IgD-negative memory B cell (primary cell): ENCODE data around the gene PPEF1. TPM values are rescaled to one million over a fixed set of nuclear protein-coding genes. Genes with fewer than 3 reads are reported as not detected.
"Not testable (repeated sequence)": the region's sequence is repeated elsewhere in the genome, so short reads cannot be mapped to it uniquely, and the experiment has no call there.

ENCODE experiments used
- H3K27ac Mint-ChIP-seq, 3 donors: one replicate each; pipeline ENCODE4 v1.8.0; 2020 to 2022; ENCODE audit warnings: mild to moderate bottlenecking in 3 of 3, mixed read lengths in 3 of 3, moderate library complexity in 1 of 3
- H3K27me3 Mint-ChIP-seq: one replicate; pipeline ENCODE4 v1.8.0; 2021; ENCODE audit warnings: mixed read lengths
- H3K36me3 Mint-ChIP-seq: one replicate; pipeline ENCODE4 v1.8.0; 2020; ENCODE audit warnings: mild to moderate bottlenecking, mixed read lengths
- H3K4me1 Mint-ChIP-seq, 3 donors: one replicate each; pipeline ENCODE4 v1.8.0; 2020 to 2022; ENCODE audit warnings: mixed read lengths in 3 of 3, mild to moderate bottlenecking in 1 of 3
- H3K4me3 Mint-ChIP-seq, 4 donors: one replicate each; pipeline ENCODE4 v1.8.0; 2020 to 2022; ENCODE audit warnings: mild to moderate bottlenecking in 4 of 4, mixed read lengths in 4 of 4, moderate library complexity in 3 of 4
- H3K9me3 Mint-ChIP-seq, 3 donors: one replicate each; pipeline ENCODE4 v1.8.0; 2020 to 2021; ENCODE audit warnings: mixed read lengths in 3 of 3, mild to moderate bottlenecking in 1 of 3
- polyA plus RNA-seq: library from polyadenylated mRNA; unstranded; fragments of 300-500 nt; fragmentation: Illumina TruSeq; gene quantifications from one replicate; pipeline ENCODE4 v1.2.3, GENCODE V29; 2021

Gene PPEF1
- polyA plus RNA-seq, 1 donor from 2014 or later: not detected

DNA sequence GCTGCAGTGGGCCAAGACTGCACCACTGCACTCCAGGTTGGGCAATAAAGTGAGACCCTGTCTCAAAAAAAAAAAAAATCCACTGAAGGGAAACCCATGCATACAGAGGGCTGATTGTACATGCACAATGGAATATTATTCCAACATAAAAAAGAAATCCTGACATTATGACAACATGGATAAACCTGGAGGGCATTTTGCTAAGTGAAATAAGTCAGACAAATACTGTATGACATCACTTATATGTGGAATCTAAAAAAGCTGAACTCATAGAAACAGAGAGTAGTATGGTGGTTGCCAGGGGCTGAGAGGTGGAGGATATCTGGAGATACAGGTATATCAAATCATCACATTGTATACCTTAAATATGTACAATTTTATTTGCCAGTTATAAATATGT, 102.2 kb downstream of the PPEF1 start:
- Mint-ChIP-seq H3K36me3 (no peaks in the 10 kb centered on the region), H3K9me3 (peaks cover 0 to 3% (median 0%) of the 10 kb centered on the region in 3 donors), H3K27ac (no peak overlapping the region), H3K4me3 (no peak overlapping the region), H3K4me1 (no peaks in the 10 kb centered on the region), H3K27me3 (no peaks in the 10 kb centered on the region)

DNA sequence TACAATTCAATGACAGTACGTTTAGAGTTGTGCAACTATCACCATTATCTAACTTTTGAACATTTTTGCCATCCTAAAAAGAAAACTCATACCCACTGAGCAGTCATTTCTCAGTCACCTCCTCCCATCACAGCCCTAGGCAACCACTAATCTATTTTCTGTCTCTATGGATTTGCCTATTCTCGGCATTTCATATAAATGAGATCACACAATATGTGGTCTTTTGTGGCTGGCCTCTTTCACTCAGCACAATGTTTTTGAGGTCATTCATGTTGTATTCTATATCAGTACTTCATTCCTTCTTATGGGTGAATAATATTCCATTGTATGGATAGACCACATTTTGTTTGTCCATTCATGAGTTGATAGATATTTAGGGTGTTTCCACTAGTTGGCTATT, 103.0 kb downstream of the PPEF1 start:
- H3K27ac Mint-ChIP-seq: no peak overlapping the region
- H3K4me3 Mint-ChIP-seq: no peak overlapping the region
- H3K9me3 Mint-ChIP-seq: peaks cover 0 to 3% (median 2%) of the 10 kb centered on the region in 3 donors
- no peaks in the 10 kb centered on the region for H3K36me3 Mint-ChIP-seq
- no peaks in the 10 kb centered on the region for H3K4me1 Mint-ChIP-seq
- no peaks in the 10 kb centered on the region for H3K27me3 Mint-ChIP-seq

DNA sequence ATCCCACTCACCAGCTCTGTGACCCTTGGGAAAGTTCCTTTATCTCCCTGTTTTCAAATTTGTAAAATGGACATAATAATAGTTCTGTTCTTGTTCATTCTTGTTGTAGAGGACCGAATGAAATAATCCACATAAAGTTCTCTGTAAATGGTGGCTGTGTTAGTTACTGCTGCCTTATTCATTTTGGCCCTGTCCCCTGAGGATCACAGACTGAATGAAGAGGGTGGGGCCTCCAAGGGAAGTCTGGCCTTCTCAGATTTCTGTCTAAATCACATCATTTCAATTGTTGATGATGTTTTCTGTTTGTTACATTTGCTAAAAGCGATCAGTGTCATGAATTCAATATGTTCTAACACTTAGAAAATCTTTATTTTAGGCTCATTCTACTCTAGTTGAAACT, 117.9 kb downstream of the PPEF1 start:
- Mint-ChIP-seq H3K36me3 (peaks cover 1% of the 10 kb centered on the region), H3K9me3 (peaks cover 0 to 3% (median 2%) of the 10 kb centered on the region in 3 donors), H3K27ac (no peak overlapping the region), H3K27me3 (no peaks in the 10 kb centered on the region), H3K4me3 (no peak overlapping the region), H3K4me1 (peaks cover 0 to 2% (median 0%) of the 10 kb centered on the region in 3 donors)

DNA sequence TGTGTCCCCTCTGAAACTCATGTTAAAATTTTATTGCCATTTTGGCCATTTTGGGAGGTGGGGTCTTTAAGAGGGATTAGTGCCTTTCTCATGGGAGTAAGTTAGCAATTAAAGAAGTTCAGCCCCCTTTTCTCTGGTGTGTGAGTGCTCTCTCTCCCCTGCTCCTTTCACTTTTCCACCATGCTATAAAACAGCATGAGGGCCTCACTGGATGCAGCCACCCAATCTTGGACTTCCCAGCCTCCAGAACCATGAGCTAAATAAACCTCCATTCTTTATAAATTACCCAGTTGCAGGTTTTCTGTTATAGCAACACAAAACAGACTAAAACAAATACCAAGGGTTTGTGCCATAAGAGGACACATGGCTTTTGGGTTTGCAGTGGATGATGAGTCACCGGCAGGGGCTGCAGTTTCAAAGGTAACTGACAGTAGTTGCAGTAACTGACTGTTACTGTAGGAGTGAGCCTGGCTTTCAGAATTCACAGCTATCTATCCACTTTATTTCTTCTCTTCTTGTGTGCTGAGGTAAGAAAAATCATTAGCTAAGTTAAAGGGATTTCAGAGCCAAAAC, 121.5 kb downstream of the PPEF1 start:
- H3K27ac Mint-ChIP-seq: no peak overlapping the region
- peaks cover 1% of the 10 kb centered on the region for H3K36me3 Mint-ChIP-seq
- peaks cover 0 to 3% (median 3%) of the 10 kb centered on the region in 3 donors for H3K9me3 Mint-ChIP-seq
- no peaks in the 10 kb centered on the region for H3K27me3 Mint-ChIP-seq
- H3K4me3 Mint-ChIP-seq: no peak overlapping the region
- peaks cover 0 to 2% (median 0%) of the 10 kb centered on the region in 3 donors for H3K4me1 Mint-ChIP-seq

DNA sequence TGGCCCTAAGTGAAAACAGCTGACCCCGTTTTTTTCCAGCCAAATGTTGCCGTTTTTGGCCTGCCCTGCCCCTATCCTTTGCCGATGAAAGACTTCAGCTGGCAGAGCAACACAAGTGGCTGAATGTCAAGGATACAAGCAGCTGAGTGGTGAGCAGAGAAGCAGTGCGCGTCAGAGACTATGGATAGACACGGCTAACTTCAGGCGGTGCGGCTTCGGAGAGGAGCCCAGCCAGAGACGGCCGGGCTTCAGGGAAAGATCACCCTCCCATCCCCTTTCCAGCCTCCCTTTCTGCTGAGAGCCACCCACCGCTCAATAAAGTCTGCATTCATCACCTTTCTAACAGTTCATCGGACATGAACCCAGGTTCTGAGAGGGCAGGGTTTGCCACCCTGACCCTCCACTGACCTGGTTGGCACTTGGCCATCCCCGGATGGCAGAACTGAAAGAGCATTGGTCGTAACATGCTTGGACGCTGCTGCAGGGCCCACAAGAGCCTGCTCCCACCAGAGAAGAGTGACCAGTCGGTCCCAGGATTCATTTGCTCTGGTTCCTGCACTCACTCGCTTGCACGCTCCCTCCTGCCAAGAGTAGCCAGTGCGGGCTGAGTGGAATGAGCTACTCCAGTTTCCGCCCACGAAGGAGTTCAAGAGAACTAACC, 125.8 kb downstream of the PPEF1 start:
- Mint-ChIP-seq H3K27me3 (no peaks in the 10 kb centered on the region), H3K4me3 (no peak overlapping the region), H3K36me3 (no peaks in the 10 kb centered on the region), H3K27ac (no peak overlapping the region), H3K4me1 (peaks cover 0 to 1% (median 0%) of the 10 kb centered on the region in 3 donors), H3K9me3 (peaks cover 0 to 3% (median 3%) of the 10 kb centered on the region in 3 donors)

DNA sequence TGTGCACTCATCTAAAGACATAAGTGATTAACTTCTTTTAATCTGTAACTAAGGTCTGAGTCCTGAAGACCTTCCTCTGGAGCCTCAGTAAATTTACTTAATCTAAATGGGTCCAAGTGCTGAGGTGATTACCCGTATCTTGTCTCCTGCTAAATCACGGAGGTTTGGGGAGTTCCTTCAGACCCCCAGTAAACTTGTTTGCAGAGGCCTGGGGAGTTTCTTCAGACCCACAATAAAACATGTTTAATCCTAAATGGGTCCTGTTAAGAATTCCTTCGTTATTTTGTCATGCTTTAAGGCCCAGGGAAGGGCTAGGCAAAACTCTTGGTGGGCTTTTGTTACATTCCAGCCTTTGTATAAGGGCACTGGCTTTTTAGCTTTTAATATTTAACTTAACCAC, 140.5 kb downstream of the PPEF1 start:
- not testable (repeated sequence) for H3K27me3 Mint-ChIP-seq, H3K36me3 Mint-ChIP-seq, H3K27ac Mint-ChIP-seq, H3K4me3 Mint-ChIP-seq, H3K9me3 Mint-ChIP-seq, H3K4me1 Mint-ChIP-seq

DNA sequence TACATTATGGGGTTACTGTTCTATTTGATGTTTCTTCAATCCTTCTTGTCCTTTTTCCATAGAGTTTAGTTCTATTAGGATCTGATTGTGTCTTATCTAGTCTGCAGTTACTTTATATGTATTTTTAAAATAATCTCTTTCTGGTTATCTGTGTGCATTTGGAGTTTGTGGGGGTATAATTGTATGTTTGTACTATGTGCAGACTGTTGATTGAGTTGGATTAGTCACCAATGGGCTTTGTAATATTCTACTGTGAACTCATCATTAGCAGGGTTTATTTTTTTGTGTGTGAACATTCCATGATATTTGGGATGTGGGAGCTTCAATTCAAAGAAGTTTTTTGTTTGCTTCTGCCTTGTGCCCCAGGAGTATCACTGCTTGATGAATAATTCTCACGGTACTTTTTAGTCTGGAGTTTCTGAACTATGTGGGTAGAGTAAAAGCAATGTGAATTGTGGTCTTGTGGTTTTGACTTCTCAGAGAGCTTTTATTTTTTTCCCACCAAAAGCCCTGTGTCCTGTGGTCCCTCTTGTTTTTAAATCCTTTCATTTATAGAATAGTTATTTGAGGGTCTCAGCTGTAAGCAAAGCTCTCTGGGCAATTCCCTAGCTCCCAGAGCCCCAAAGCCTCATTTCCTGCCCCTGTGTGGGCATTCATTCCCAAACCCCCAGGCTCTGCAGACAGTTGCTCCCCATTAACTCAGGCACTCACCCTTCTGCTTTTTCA, 148.6 kb downstream of the PPEF1 start:
- no peaks in the 10 kb centered on the region for H3K36me3 Mint-ChIP-seq
- H3K4me3 Mint-ChIP-seq: no peak overlapping the region
- no peak overlapping the region for H3K27ac Mint-ChIP-seq
- H3K27me3 Mint-ChIP-seq: no peaks in the 10 kb centered on the region
- peaks cover 0 to 13% (median 2%) of the 10 kb centered on the region in 3 donors for H3K9me3 Mint-ChIP-seq
- H3K4me1 Mint-ChIP-seq: peaks cover 0 to 15% (median 8%) of the 10 kb centered on the region in 3 donors

DNA sequence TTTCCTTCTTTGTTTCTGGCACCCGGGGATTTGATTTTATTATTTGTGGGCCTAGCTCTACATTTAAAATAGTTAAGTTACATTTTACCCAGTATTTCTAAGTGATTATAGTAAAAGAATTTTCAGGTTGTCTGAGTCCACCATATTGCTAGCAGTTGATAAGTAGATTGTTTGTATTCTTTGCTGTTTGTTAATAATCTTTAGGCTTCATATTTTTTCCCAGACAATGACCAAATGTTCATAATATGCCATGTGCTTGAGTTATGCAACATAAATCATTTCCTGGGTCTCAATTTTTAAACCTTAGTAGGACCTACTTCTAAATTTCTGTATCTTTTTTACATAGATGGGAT, 149.2 kb downstream of the PPEF1 start:
- Mint-ChIP-seq H3K27ac (no peak overlapping the region), H3K4me1 (peaks cover 0 to 15% (median 8%) of the 10 kb centered on the region in 3 donors), H3K36me3 (no peaks in the 10 kb centered on the region), H3K9me3 (peaks cover 0 to 10% (median 2%) of the 10 kb centered on the region in 3 donors), H3K4me3 (no peak overlapping the region), H3K27me3 (peaks cover 3% of the 10 kb centered on the region)

DNA sequence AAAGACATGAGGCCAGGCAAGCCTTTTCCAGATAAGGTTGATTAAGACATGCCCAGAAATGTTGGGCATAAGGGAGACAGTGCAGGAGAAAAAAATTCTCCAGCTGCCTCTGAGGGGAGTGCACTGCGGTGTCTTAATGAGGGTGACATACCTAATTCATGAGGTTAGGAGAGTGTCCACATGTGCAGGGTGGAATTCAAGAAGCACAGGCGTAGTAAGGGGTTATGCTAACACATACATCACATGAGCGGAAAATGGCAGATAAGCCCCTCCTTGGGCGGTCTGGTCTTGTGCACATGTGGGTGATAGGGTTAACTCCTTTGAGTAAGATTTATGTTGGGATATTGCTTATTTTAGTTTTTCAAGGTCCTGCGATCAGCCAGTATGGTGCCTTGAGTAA, 154.1 kb downstream of the PPEF1 start:
- no peak overlapping the region for H3K27ac Mint-ChIP-seq
- no peaks in the 10 kb centered on the region for H3K36me3 Mint-ChIP-seq
- H3K4me3 Mint-ChIP-seq: no peak overlapping the region
- H3K4me1 Mint-ChIP-seq: peaks cover 0 to 2% (median under 1%) of the 10 kb centered on the region in 3 donors
- H3K27me3 Mint-ChIP-seq: peaks cover 3% of the 10 kb centered on the region
- peaks cover 0 to 10% (median 2%) of the 10 kb centered on the region in 3 donors for H3K9me3 Mint-ChIP-seq

DNA sequence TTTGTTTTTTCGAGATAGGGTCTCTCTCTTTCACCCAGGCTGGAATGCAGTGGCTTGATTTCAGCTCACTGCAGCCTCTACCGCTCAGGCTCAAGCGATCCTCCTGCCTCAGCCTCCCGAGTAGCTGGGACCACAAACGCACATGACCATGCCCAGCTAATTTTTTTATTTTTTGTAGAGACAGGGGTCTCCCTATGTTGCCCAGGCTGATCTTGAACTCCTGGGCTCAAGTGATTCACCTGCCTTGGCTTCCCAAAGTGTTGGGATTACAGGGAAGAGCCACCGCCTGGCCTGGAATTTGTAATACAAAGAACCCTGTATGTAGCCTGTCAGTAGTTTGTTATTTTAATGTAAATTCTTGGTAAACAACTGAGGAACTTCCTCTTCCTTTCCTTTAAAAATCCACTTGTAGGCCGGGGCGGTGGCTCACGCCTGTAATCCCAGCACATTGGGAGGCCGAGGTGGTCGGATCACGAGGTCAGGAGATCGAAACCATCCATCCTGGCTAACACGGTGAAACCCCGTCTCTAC, 157.0 kb downstream of the PPEF1 start:
- Mint-ChIP-seq H3K27ac (no peak overlapping the region), H3K4me3 (no peak overlapping the region), H3K27me3 (peaks cover 3% of the 10 kb centered on the region), H3K36me3 (no peaks in the 10 kb centered on the region), H3K9me3 (no peaks in the 10 kb centered on the region), H3K4me1 (no peaks in the 10 kb centered on the region)

DNA sequence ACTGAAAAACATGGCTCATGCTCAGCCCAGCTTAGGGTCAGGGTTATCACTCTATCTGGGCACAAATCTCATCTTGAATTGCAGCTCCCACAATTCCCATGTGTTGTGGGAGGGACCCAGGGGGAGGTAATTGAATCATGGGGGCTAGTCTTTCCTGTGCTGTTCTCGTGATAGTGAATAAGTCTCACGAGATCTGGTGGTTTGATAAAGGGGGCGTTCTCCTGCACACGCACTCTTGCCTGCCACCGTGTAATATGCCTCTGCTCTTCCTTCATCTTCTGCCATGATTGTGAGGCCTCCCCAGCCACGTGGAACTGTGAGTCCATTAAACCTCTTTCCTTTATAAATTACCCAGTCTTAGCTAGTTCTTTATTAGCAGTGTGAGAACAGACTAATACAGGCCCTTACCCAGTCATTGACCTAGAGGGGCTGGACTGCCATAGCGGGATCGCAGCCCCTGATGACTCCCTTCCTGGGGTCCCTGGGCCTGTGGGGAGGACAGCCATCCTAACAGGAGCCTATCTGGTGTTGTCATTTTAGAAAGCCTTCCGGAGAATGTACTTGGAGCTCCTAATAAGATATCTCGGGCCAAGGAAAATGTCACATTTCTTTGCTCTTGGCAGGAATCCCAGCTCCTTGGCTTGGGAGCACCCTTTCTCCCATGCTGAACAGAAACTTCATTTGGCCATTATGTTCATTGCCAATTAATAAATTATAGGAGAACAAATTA, 163.9 kb downstream of the PPEF1 start:
- no peak overlapping the region for H3K4me3 Mint-ChIP-seq
- peaks cover 1% of the 10 kb centered on the region for H3K27me3 Mint-ChIP-seq
- no peaks in the 10 kb centered on the region for H3K4me1 Mint-ChIP-seq
- no peak overlapping the region for H3K27ac Mint-ChIP-seq
- H3K36me3 Mint-ChIP-seq: no peaks in the 10 kb centered on the region
- H3K9me3 Mint-ChIP-seq: no peaks in the 10 kb centered on the region

DNA sequence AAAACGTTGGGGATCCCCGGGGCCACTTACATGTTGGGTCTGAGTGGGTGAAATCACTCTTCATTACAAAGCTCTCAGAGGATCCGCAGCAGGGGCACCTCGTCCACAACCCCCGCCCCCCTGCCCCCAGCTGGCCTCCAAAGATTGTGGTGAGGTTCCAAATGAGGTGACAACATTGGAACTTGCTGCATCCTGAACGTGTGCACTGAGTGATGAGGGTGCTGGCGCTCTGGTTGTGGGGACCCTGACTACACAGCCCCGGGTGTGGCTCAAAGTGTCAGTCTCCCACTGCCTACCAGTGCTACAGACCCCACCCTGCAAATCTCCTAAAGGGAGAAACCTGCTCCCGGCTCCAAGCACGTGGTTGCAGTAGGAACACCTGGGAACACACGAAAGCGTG, 164.5 kb downstream of the PPEF1 start:
- Mint-ChIP-seq H3K4me1 (no peaks in the 10 kb centered on the region), H3K27me3 (peaks cover 4% of the 10 kb centered on the region), H3K9me3 (no peaks in the 10 kb centered on the region), H3K36me3 (no peaks in the 10 kb centered on the region), H3K27ac (no peak overlapping the region), H3K4me3 (no peak overlapping the region)

DNA sequence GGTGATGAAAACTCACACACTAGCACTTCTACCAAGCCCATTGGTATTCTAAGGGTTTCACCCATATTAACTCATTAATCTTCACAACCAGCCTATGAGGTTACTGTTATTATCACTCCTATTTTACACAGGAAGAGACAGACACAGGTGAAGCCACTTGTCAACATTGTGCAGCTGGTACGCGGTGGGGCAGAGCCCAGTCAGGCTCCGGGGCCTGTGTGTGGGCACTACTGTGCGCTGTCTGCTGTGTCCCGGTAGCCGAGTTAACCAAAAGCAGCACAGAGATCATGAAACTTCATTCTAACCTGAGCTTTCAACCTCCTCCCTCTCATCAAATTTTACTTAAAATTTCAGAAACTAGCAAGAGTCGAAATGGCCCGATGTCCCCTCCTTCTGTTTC, 165.2 kb downstream of the PPEF1 start:
- H3K27ac Mint-ChIP-seq: no peak overlapping the region
- H3K4me1 Mint-ChIP-seq: no peaks in the 10 kb centered on the region
- H3K4me3 Mint-ChIP-seq: no peak overlapping the region
- peaks cover 5% of the 10 kb centered on the region for H3K27me3 Mint-ChIP-seq
- no peaks in the 10 kb centered on the region for H3K9me3 Mint-ChIP-seq
- H3K36me3 Mint-ChIP-seq: no peaks in the 10 kb centered on the region

DNA sequence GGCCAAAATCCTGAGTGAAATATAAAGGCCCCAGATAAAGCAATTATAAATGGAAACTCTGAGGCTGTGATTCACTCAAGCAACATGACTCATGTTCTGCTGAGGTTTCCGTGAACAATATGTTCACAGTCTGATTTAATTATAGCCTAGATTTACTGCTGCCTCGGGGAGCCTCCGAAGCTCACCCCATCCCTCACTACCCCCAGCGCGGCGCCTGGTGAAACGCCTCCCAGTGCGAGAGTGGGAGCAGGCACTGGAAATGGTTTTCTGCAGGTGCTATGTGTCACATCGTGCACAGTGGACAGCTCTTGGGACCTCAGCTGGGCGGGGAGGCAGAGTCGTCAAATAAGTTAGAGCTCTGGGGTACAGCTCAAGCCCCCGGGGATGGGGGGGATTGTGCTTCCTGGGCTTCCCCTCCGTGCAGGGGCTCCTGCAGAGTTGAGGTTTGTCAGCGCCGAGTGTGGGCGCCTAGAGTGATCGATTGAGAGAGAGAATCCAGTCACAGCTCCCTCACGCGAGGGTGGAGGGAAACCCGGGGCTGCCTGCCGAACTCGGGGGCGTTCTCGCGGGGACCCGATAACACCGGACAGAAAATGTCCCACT, 165.8 kb downstream of the PPEF1 start:
- H3K27ac Mint-ChIP-seq: no peak overlapping the region
- H3K4me1 Mint-ChIP-seq: no peaks in the 10 kb centered on the region
- no peaks in the 10 kb centered on the region for H3K36me3 Mint-ChIP-seq
- no peaks in the 10 kb centered on the region for H3K9me3 Mint-ChIP-seq
- peaks cover 5% of the 10 kb centered on the region for H3K27me3 Mint-ChIP-seq
- no peak overlapping the region for H3K4me3 Mint-ChIP-seq

DNA sequence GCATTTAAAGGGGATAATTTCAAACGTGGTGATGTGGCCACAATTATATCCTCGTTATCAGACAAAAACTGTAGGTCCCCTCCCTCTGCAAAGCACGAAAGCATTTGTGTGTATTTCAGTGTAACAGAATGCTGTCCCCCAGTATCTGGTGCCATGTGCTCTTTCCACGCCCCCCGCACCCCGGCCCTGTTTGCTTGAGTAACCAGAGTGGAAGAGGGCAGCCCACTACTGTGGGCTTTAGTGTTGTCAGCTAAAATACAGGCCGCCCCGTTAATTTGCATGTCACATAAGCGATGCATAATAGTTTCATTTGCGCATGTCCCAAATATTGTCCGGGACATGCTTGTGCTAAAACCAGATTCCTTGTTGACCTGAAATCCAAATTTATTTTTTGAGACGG, 166.4 kb downstream of the PPEF1 start:
- Mint-ChIP-seq H3K27me3 (peaks cover 5% of the 10 kb centered on the region), H3K4me3 (no peak overlapping the region), H3K4me1 (no peaks in the 10 kb centered on the region)

More for the DNA sequence above, 166.4 kb downstream of the PPEF1 start:
- Mint-ChIP-seq H3K27ac (no peak overlapping the region), H3K9me3 (no peaks in the 10 kb centered on the region), H3K36me3 (no peaks in the 10 kb centered on the region)
